Smooth muscle cell (in vitro differentiated cells): ENCODE data around the gene SYNGR3. TPM values are rescaled to one million over a fixed set of nuclear protein-coding genes. Genes with fewer than 3 reads are reported as not detected.

Source experiments
- DNase-seq: peaks from one replicate; lab custom pipeline; 2025; ENCODE audit not compliant: unreplicated experiment; lab: John Stamatoyannopoulos, UW
- H2AFZ ChIP-seq: fragments of 200-600 bp; sonication (generic); 2 replicates; pipeline ENCODE4 v1.6.0; 2016; ENCODE audit warnings: antibody characterized with exemption, low read depth, mild to moderate bottlenecking
- H3F3A ChIP-seq: fragments of 200-600 bp; sonication (generic); 2 replicates; pipeline ENCODE4 v1.6.0; 2017; ENCODE audit warnings: antibody characterized with exemption, low read depth
- H3K27ac ChIP-seq: fragments of 200-600 bp; sonication (generic); 2 replicates; pipeline ENCODE4 v1.5.1; 2016; ENCODE audit warnings: low read depth, mild to moderate bottlenecking
- H3K27me3 ChIP-seq: fragments of 200-600 bp; sonication (generic); 2 replicates; pipeline ENCODE4 v1.6.1; 2016; ENCODE audit warnings: low read depth, mild to moderate bottlenecking
- H3K36me3 ChIP-seq: fragments of 200-600 bp; sonication (generic); 2 replicates; pipeline ENCODE4 v1.5.1; 2016; ENCODE audit warnings: low read depth
- H3K4me1 ChIP-seq: fragments of 200-600 bp; sonication (generic); 2 replicates; pipeline ENCODE4 v1.5.1; 2016; ENCODE audit warnings: low read depth
- H3K4me2 ChIP-seq: fragments of 200-600 bp; sonication (generic); 2 replicates; pipeline ENCODE4 v1.6.0; 2016; ENCODE audit warnings: mild to moderate bottlenecking
- H3K4me3 ChIP-seq: fragments of 200-600 bp; sonication (generic); 2 replicates; pipeline ENCODE4 v1.5.1; 2016; ENCODE audit warnings: mild to moderate bottlenecking
- H3K79me2 ChIP-seq: fragments of 200-600 bp; sonication (generic); 2 replicates; pipeline ENCODE4 v1.6.0; 2016; ENCODE audit warnings: low read depth, mild to moderate bottlenecking
- H3K9ac ChIP-seq: fragments of 200-600 bp; sonication (generic); 2 replicates; pipeline ENCODE4 v1.6.0; 2016; ENCODE audit warnings: low read depth
- H3K9me3 ChIP-seq: fragments of 200-600 bp; sonication (generic); replicated peaks from 2 replicates; pipeline ENCODE4 v1.5.1; 2016; ENCODE audit warnings: low read depth
- H4K20me1 ChIP-seq: fragments of 200-600 bp; sonication (generic); 2 replicates; pipeline ENCODE4 v1.6.0; 2016; ENCODE audit warnings: low read depth
- WGBS: methylation state at CpG from one replicate; pipeline ENCODE4 v1.1.7; 2016; ENCODE audit warnings: low lambda C conversion rate; 5-methylcytosine and 5-hydroxymethylcytosine counted together
- polyA plus RNA-seq: library from polyadenylated mRNA; unstranded; fragments of >200 nt; fragmentation: Nextera tagmentation; extraction: Ambion mirVana; gene quantifications from 2 replicates; pipeline ENCODE4 v1.2.1, GENCODE V29; 2016
- total RNA-seq: library from RNA; depleted of rRNA; stranded (reverse); fragments of >200 nt; gene quantifications from 2 replicates; pipeline ENCODE4 v1.2.3, GENCODE V29; 2014
- TF ChIP-seq, protein P1 (sequence below): fragments of 200-600 bp; sonication (generic); IDR thresholded peaks from 2 replicates; pipeline ENCODE4 v1.5.1; 2017; ENCODE audit warnings: borderline replicate concordance, mild to moderate bottlenecking, antibody characterized with exemption; ENCODE audit not compliant: insufficient read depth, poor library complexity, severe bottlenecking

SYNGR3 gene
- total and polyA plus RNA-seq, 2 experiments from 2014 or later: 3.0 to 8.7 TPM

DNA sequence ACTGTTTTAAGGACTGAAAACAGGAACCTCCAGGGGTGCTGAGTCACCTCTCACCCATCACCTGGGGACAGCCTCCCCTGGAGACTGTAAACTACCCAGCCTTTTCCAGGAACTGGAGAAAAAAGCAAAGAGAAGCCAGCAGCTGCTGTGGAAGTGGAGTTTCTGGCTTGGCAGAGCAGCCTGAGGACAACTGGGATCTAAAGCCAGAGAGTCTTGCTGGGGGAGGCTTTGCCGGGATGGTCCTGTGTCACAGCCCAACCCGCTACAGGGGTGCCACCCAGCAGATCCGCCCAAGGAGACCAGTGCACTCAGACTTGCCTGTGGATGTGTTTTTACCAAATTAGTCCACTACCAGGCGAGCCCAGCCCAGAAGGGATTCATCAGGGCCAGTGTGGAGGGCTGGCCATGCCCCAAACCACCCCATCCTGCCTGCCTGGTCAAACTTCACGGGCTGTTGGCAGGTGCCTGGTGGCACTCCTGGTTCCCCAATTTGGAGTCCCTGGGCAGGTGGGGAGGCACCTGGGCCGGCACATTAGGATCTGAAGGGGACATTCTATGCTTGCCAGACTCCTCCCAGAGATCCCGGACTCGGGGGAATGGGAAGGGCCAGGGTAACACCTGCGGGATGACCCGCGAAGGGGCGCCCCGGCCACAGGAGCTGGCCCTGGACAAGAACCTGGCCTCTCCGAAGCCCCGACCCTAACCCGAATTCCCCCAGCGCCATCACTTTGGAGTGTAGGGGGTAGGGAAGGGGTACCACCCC is 47.5 kb upstream of the SYNGR3 start:
- Histone ChIP-seq H3K36me3 (no peaks in the 10 kb centered on the region), H3K9ac (peak overlapping the region; percentile 72), H3F3A (no peaks in the 10 kb centered on the region), H2AFZ (peak overlapping the region; percentile 92), H3K27me3 (no peaks in the 10 kb centered on the region), H4K20me1 (no peaks in the 10 kb centered on the region), H3K4me3 (peak overlapping the region; percentile 82), H3K9me3 (no peaks in the 10 kb centered on the region), H3K79me2 (no peaks in the 10 kb centered on the region), H3K4me2 (peak overlapping the region; percentile 97), H3K4me1 (peaks cover 7% of the 10 kb centered on the region), H3K27ac (no peak overlapping the region)
- no peak for DNase-seq
- TF ChIP-seq, protein P1, sequence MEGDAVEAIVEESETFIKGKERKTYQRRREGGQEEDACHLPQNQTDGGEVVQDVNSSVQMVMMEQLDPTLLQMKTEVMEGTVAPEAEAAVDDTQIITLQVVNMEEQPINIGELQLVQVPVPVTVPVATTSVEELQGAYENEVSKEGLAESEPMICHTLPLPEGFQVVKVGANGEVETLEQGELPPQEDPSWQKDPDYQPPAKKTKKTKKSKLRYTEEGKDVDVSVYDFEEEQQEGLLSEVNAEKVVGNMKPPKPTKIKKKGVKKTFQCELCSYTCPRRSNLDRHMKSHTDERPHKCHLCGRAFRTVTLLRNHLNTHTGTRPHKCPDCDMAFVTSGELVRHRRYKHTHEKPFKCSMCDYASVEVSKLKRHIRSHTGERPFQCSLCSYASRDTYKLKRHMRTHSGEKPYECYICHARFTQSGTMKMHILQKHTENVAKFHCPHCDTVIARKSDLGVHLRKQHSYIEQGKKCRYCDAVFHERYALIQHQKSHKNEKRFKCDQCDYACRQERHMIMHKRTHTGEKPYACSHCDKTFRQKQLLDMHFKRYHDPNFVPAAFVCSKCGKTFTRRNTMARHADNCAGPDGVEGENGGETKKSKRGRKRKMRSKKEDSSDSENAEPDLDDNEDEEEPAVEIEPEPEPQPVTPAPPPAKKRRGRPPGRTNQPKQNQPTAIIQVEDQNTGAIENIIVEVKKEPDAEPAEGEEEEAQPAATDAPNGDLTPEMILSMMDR: no peak
- 38% methylated on average over 17 of the region's 17 CpGs for WGBS

GRCh38 chr16:1942810-1943726 is 46.7 kb upstream of the SYNGR3 start, which contains the start of gene MSRB1:
TSS of gene MSRB1 (minus strand) at chr16:1943199. CDS start at chr16:1943156, 43 bp downstream.
- no peaks in the 10 kb centered on the region for H3K9me3 ChIP-seq
- no peaks in the 10 kb centered on the region for H3F3A ChIP-seq
- TF ChIP-seq, protein P1: no peak
- H3K27me3 ChIP-seq: no peaks in the 10 kb centered on the region
- H3K4me3 ChIP-seq: peak within 1 kb of the TSS; percentile 82
- no peaks in the 10 kb centered on the region for H3K36me3 ChIP-seq
- peak within 1 kb of the TSS; percentile 97 for H3K4me2 ChIP-seq
- peak within 1 kb of the TSS; percentile 92 for H2AFZ ChIP-seq
- no peaks in the 10 kb centered on the region for H3K79me2 ChIP-seq
- peak within 1 kb of the TSS; percentile 72 for H3K9ac ChIP-seq
- 12% methylated on average over 19 of the region's 77 CpGs for WGBS
- peaks cover 7% of the 10 kb centered on the region for H3K4me1 ChIP-seq
- H3K27ac ChIP-seq: peak within 1 kb of the TSS; percentile 21
- peak; percentile 96 for DNase-seq
- H4K20me1 ChIP-seq: no peaks in the 10 kb centered on the region

DNA sequence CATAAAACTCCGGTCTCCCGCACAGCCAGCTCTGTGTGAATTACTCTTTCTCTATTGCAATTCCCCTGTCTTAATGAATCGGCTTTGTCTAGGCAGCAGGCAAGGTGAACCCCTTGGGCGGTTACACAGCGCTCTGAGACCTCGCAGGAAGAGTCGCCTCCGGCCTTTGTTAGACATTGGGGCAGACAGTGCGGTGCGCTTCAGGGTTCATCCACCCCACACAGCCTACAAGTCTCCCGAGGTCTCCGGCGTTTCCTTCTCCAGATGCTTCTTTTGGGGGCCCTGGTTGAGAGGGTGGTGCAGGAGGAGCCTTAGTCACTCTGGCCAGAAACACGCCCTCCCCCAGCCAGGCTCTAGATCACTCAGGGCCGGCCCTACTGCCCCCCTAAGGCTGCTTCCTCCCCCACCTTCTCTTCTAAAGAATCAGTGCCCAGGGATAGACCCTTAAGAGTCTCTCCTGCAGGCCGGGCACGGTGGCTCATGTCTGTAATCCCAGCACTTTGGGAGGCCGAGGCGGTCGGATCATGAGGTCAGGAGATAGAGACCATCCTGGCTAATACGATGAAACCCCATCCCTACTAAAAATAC is 45.1 kb upstream of the SYNGR3 start:
- TF ChIP-seq, protein P1: no peak

More for the DNA sequence above, 45.1 kb upstream of the SYNGR3 start:
- no peak for DNase-seq
- Histone ChIP-seq H4K20me1 (no peaks in the 10 kb centered on the region), H3K36me3 (no peaks in the 10 kb centered on the region), H3K79me2 (no peaks in the 10 kb centered on the region), H3K9me3 (no peaks in the 10 kb centered on the region), H3K4me1 (peaks cover 7% of the 10 kb centered on the region), H3F3A (no peaks in the 10 kb centered on the region), H3K4me3 (no peak overlapping the region), H3K27ac (no peak overlapping the region), H3K27me3 (no peaks in the 10 kb centered on the region), H3K4me2 (no peak overlapping the region), H3K9ac (no peak overlapping the region), H2AFZ (no peak overlapping the region)
- WGBS: 95% methylated on average over 21 of the region's 21 CpGs
